ENCODE measurements around the gene AKIRIN1.
"Not testable (repeated sequence)": the region's sequence is repeated elsewhere in the genome, so short reads cannot be mapped to it uniquely, and the experiment has no call there.

The AKIRIN1 gene

GRCh38 chr1:39003794-39004193, 12.7 kb downstream of the AKIRIN1 start:
- Mint-ChIP-seq H3K36me3 (peaks cover 75% of the 10 kb centered on the region), H3K4me3 (no peak overlapping the region), H3K27ac (no peak overlapping the region), H3K27me3 (no peaks in the 10 kb centered on the region), H3K9me3 (no peaks in the 10 kb centered on the region), H3K4me1 (peaks cover 31% of the 10 kb centered on the region)
- DNase-seq, result no peak
- CTCF ChIA-PET, result no interaction called here

DNA sequence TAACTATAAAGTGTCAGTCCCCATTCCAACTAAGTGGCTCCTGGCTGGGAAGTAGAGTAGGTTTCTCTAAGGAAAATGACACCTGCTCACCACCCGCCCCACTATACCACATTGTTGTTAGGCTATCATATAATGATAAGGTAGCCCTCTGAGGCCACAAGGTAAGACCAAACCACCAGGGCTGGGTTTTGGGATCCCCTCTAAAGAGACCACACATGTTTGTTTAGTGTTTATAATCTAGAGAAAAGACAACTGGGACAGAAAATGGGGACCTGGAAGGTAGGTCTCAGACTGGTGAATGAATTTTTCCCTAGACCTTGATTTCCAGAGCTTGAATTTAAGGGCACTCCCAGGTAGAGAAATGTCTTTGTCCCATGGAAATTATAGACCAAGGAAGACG, 15.2 kb downstream of the AKIRIN1 start:
- Mint-ChIP-seq H3K27me3 (no peaks in the 10 kb centered on the region), H3K4me1 (peaks cover 18% of the 10 kb centered on the region), H3K36me3 (peaks cover 64% of the 10 kb centered on the region), H3K4me3 (no peak overlapping the region), H3K9me3 (no peaks in the 10 kb centered on the region), H3K27ac (no peak overlapping the region)
- CTCF ChIA-PET, result interaction anchor here (1.6 kb wide), 1 partner anchor 20 kb away, joined by 7 read pairs; the partner anchor contains the start of gene NDUFS5
- DNase-seq, result no peak

- Mint-ChIP-seq H3K27ac (no peak overlapping the region), H3K27me3 (no peaks in the 10 kb centered on the region), H3K4me1 (peaks cover 12% of the 10 kb centered on the region), H3K4me3 (no peak overlapping the region), H3K9me3 (no peaks in the 10 kb centered on the region), H3K36me3 (peaks cover 62% of the 10 kb centered on the region)
- no peak for DNase-seq
- CTCF ChIA-PET, result interaction anchor here (1.6 kb wide), 1 partner anchor 19 kb away, joined by 7 read pairs; the partner anchor contains the start of gene NDUFS5
Measured at GRCh38 chr1:39006726-39007645, 15.9 kb downstream of the AKIRIN1 start.

GRCh38 chr1:39014956-39015355, 23.9 kb downstream of the AKIRIN1 start:
- H3K4me3 Mint-ChIP-seq, H3K36me3 Mint-ChIP-seq, H3K9me3 Mint-ChIP-seq, DNase-seq, H3K27ac Mint-ChIP-seq, H3K27me3 Mint-ChIP-seq, H3K4me1 Mint-ChIP-seq, CTCF ChIA-PET: not testable (repeated sequence)

DNA sequence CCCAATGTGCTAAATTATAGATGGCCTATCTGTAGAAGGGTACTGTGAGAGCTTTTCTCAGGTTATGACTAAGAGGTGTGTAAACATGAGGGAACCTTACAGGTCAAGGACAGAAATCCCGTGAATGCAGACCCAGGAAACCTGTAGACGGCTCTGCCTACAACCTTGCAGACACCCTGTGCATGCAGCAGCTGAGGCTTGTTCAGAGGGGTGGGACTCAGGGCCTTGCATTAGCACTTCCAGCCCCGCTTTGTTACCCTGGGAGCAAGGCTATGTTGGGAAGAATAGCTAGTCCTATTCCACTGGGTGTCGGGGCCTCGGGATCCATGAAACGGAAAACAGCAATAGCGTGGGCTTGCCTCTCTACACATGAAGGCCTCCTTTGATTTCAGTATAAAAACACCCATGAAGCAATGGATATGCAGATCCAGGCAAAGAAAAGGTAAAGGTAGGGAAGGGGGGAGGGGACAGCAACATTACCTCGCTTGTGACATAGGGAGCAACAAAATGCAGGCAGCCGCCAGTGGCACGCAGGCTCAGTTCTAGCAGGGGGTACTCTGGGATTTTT, 25.6 kb downstream of the AKIRIN1 start:
- Mint-ChIP-seq H3K36me3 (peaks cover 7% of the 10 kb centered on the region), H3K27me3 (peaks cover 11% of the 10 kb centered on the region), H3K4me1 (no peaks in the 10 kb centered on the region), H3K27ac (no peak overlapping the region), H3K4me3 (no peak overlapping the region), H3K9me3 (no peaks in the 10 kb centered on the region)
- no peak for DNase-seq
- CTCF ChIA-PET, result no interaction called here

DNA sequence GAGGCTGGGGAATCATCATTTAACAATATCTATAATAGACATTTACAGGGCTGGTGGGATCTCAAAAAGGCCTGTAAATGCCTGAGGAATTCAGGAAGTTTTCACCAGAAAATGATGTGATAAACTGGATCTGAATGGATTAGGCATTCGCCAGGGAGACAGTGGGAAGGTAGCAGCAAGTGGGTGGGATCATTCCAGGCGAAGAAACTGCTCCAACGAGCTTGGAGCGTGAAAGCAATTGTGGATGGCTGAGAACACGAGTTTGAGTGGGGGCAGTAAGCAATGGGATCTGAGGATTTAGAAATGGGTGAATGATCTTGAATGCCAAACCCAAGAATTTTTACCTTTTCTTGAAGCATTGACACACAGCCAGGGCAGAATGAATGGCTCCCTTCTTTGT, 26.2 kb downstream of the AKIRIN1 start:
- Mint-ChIP-seq H3K4me3 (no peak overlapping the region), H3K9me3 (no peaks in the 10 kb centered on the region)

GRCh38 chr1:39020494-39020893, 29.4 kb downstream of the AKIRIN1 start:
- H3K4me1 Mint-ChIP-seq, H3K27ac Mint-ChIP-seq, H3K4me3 Mint-ChIP-seq, H3K9me3 Mint-ChIP-seq, H3K36me3 Mint-ChIP-seq, DNase-seq, CTCF ChIA-PET: not testable (repeated sequence)
- H3K27me3 Mint-ChIP-seq, result peaks cover 26% of the 10 kb centered on the region

More for the DNA sequence above, 26.2 kb downstream of the AKIRIN1 start:
- no peaks in the 10 kb centered on the region for H3K4me1 Mint-ChIP-seq
- H3K27ac Mint-ChIP-seq, result no peak overlapping the region
- H3K36me3 Mint-ChIP-seq, result peaks cover 2% of the 10 kb centered on the region
- H3K27me3 Mint-ChIP-seq, result peaks cover 17% of the 10 kb centered on the region
- DNase-seq, result no peak
- CTCF ChIA-PET, result no interaction called here

DNA sequence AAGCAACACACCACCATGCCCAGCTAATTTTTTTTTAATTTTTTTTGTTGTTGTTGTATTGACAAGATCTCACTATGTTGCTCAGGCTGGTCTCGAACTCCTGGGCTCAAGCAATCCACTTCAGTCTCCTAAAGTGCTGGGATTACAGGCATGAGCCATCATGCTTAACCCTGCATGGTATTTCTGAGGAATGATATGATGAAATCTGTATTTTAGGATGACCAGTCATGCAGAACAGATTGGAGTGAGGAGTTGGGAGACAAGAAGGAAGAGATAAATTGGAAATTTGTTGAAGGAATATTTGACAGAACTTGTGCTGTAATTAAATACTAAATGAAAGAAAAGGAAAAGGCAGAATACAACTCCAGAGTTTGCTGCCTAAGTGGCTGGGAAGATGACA, 30.4 kb downstream of the AKIRIN1 start:
- H3K27me3 Mint-ChIP-seq, result peaks cover 26% of the 10 kb centered on the region

GRCh38 chr1:39023140-39023539, 32.1 kb downstream of the AKIRIN1 start:
- Mint-ChIP-seq H3K4me3 (no peak overlapping the region), H3K36me3 (peaks cover 7% of the 10 kb centered on the region), H3K9me3 (no peaks in the 10 kb centered on the region), H3K4me1 (peaks cover 24% of the 10 kb centered on the region), H3K27ac (no peak overlapping the region), H3K27me3 (peaks cover 26% of the 10 kb centered on the region)
- CTCF ChIA-PET, result interaction anchor here (0.7 kb wide), 1 partner anchor 769 kb away, joined by 3 read pairs; no protein-coding TSS in a partner anchor
- no peak for DNase-seq

More for the DNA sequence above, 30.4 kb downstream of the AKIRIN1 start:
- CTCF ChIA-PET, result interaction anchor here (0.6 kb wide), 1 partner anchor 161 kb away, joined by 3 read pairs; no protein-coding TSS in a partner anchor
- H3K36me3 Mint-ChIP-seq, result peaks cover under 1% of the 10 kb centered on the region
- H3K27ac Mint-ChIP-seq, result no peak overlapping the region
- H3K4me1 Mint-ChIP-seq, result peaks cover 13% of the 10 kb centered on the region
- no peak for DNase-seq
- H3K4me3 Mint-ChIP-seq, result no peak overlapping the region
- H3K9me3 Mint-ChIP-seq, result no peaks in the 10 kb centered on the region

DNA sequence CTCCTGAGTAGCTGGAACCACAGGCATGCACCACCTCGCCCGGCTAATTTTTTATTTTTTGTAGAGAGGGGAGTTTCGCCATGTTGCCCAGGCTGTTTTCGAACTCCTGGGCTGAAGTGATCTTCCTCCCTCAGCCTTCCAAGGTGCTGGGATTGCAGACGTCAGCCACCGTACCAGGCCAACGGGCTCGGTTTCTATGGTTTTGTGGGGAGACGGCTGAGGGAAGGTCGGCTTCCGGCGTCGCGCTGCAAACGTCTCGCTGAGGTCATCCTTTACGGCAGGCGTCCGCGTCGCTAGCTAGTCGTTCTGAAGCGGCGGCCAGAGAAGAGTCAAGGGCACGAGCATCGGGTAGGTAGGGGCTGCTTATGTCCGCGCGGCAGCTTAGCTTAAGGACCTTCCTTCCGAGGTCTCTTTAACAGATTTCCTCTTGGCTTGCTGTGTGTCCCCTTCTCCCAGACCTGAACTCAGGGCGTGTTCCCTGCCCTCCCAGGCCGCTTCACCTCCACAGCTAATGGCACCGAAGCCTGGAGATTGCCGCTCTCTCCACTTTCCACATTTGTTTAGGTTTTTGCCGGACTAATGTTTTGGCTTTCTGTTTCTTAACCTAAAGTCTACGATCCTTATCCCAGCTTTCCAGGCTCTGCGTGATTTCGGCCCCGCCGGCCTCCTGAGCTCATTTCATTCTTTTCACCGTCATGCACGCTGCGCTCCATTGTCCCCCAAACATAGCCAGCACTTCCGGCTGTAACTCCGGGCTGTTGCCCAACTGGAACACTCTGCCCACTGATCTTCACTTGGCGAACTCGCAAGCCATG, 35.2 kb downstream of the AKIRIN1 start, which contains the start of gene NDUFS5:
Gene NDUFS5, plus strand, starts transcription at position 300 of the 815 bp plus-strand sequence. CDS start 2,375 bp downstream, outside the sequence.
- Mint-ChIP-seq H3K9me3 (no peaks in the 10 kb centered on the region), H3K27ac (peak within 1 kb of the TSS; percentile 97), H3K27me3 (peaks cover 19% of the 10 kb centered on the region), H3K4me3 (peak within 1 kb of the TSS; percentile 90), H3K4me1 (peaks cover 36% of the 10 kb centered on the region), H3K36me3 (peaks cover 20% of the 10 kb centered on the region)
- CTCF ChIA-PET, result interaction anchor here (1.1 to 1.5 kb wide), 6 partner anchors 19 to 72 kb away, joined by 3 to 7 read pairs (median 4); no protein-coding TSS in a partner anchor
- DNase-seq, result peak; percentile 90

GRCh38 chr1:39026866-39027507, 35.9 kb downstream of the AKIRIN1 start:
- H3K4me1 Mint-ChIP-seq, result peaks cover 43% of the 10 kb centered on the region
- H3K9me3 Mint-ChIP-seq, result no peaks in the 10 kb centered on the region
- peak overlapping the region; percentile 97 for H3K27ac Mint-ChIP-seq
- CTCF ChIA-PET, result interaction anchor here (1.1 to 1.5 kb wide), 6 partner anchors 20 to 72 kb away, joined by 3 to 7 read pairs (median 4); no protein-coding TSS in a partner anchor
- H3K36me3 Mint-ChIP-seq, result peaks cover 27% of the 10 kb centered on the region
- no peak for DNase-seq
- H3K4me3 Mint-ChIP-seq, result peak overlapping the region; percentile 90
- peaks cover 12% of the 10 kb centered on the region for H3K27me3 Mint-ChIP-seq

GRCh38 chr1:39034114-39034654, 43.1 kb downstream of the AKIRIN1 start:
- peak; percentile 40 for DNase-seq
- Mint-ChIP-seq H3K9me3 (no peaks in the 10 kb centered on the region), H3K27me3 (no peaks in the 10 kb centered on the region), H3K36me3 (peaks cover 58% of the 10 kb centered on the region), H3K4me3 (peak overlapping the region; percentile 70), H3K27ac (peak overlapping the region; percentile 91), H3K4me1 (peaks cover 48% of the 10 kb centered on the region)
- CTCF ChIA-PET, result interaction anchor here (1.2 kb wide), 1 partner anchor 10 kb away, joined by 5 read pairs; no protein-coding TSS in a partner anchor

- no peak for DNase-seq
- no peak overlapping the region for H3K4me3 Mint-ChIP-seq
- H3K4me1 Mint-ChIP-seq, result peaks cover 46% of the 10 kb centered on the region
- no peak overlapping the region for H3K27ac Mint-ChIP-seq
- H3K9me3 Mint-ChIP-seq, result no peaks in the 10 kb centered on the region
- CTCF ChIA-PET, result no interaction called here
- peaks cover 49% of the 10 kb centered on the region for H3K36me3 Mint-ChIP-seq
- no peaks in the 10 kb centered on the region for H3K27me3 Mint-ChIP-seq
Measured at GRCh38 chr1:39036678-39037077, 45.6 kb downstream of the AKIRIN1 start.
